ENCODE data around the gene CEP295NL.

DNA sequence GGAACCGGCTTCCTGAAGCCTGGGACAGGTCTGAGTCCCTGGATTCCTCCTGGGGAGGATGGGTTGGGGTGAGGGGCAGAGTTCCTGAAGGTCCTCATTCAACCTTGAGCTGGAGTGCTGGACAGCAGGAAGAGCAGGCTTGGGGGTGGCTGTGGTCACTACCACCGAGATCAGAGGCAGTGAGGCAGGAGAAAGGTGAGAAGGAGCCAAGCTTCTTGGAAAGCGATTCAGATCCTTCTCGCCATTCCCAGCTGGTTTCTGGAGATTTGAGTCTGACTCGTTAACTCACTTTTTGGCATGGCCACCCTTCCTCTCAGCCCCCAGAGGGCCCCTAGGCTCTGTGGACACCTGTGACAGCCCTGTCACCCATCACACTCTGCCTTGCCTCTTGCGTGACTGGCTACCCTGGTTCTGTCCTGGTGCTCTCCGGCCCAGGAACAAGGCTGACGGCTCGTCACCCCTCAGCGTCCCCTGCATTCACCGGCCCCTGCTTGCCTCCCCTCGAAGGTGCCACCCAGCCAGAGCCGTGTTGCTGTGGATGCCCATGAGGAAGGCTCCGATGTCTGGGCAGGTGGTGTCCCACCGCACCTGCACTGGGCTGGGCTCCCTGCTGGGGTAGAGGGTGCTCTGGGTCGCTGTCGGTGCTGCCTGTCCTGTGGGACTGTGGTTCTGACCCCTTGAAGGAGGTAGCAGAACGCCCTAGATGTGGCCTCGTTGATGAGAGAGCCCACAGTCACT lies 31.8 kb upstream of the CEP295NL start:
- TF ChIP-seq, protein P1, sequence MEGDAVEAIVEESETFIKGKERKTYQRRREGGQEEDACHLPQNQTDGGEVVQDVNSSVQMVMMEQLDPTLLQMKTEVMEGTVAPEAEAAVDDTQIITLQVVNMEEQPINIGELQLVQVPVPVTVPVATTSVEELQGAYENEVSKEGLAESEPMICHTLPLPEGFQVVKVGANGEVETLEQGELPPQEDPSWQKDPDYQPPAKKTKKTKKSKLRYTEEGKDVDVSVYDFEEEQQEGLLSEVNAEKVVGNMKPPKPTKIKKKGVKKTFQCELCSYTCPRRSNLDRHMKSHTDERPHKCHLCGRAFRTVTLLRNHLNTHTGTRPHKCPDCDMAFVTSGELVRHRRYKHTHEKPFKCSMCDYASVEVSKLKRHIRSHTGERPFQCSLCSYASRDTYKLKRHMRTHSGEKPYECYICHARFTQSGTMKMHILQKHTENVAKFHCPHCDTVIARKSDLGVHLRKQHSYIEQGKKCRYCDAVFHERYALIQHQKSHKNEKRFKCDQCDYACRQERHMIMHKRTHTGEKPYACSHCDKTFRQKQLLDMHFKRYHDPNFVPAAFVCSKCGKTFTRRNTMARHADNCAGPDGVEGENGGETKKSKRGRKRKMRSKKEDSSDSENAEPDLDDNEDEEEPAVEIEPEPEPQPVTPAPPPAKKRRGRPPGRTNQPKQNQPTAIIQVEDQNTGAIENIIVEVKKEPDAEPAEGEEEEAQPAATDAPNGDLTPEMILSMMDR (IDR thresholded peaks at IDR 0.05 in 8 of 11, conservative IDR thresholded peaks at IDR 0.05 in 3 of 11), result no peak
- TF ChIP-seq POLR2A (IDR thresholded peaks at IDR 0.05) (no peak), POLR2AphosphoS5 (IDR thresholded peaks at IDR 0.05) (no peak)

Data from spleen (tissue), 7 donors.